ENCODE measurements around the gene JARID2.

JARID2 gene

DNA sequence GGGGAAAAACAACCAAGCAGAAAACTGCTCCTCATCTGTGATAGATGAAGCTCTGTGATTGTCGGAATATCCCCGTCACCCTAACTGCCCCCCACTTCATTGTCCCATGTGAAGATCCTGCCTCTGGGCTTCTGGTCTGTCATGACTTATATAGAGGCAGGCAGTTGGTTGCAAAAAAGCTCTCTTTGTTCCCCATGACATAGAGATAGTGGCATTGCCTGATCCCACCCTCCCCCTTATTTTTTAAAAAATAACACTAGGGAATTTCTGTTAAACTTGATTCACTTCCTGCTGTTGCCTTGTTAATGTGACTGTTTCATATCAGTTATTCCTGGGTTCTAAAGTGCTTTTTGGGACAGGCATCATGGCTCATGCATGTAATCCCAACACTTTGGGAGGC is 203.1 kb downstream of the JARID2 start:
- DNase-seq = no peak

- no peak for DNase-seq
Observed at GRCh38 chr6:15451738-15452137, 205.9 kb downstream of the JARID2 start.

GRCh38 chr6:15452182-15452941 is 206.5 kb downstream of the JARID2 start:
- no peak for DNase-seq

DNA sequence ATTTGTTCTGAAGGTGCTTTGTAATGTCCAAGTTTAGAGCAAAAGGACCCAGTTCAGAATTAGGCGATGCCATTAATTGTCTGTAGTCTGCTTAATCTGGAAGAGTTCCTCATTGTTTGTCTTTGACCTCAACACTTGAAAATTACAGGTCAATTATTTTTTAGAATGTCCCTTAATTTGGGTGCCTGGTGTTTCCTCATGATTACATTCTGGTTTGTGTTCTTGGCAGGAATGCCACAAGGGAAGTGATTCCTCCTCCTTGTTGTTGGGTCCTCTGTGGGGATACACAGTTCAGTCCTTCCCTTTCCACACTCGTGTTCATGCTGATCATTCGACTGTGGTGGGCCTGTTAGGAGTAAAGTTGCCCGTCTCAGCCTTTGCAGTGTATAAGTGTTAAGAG is 207.3 kb downstream of the JARID2 start:
- DNase-seq = no peak

GRCh38 chr6:15453622-15454021 is 207.8 kb downstream of the JARID2 start:
- DNase-seq = no peak

DNA sequence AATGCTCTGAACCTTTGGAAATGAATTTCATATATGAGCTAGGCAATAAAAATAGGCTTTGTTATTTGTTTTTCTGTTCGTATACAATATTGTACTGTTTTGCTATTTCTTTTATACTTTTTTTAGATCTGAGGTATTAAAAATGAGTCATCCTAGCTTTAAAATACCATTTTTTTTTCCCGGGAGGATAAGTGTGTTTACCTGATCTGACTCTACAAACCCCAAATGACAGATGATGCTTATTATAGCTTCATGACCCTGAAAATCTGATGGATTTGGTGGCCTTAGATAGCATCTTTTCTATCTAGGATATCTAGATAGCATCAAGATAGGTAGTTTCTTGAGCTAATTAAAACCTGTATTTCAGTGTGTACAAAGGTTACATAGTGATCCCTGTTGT is 210.6 kb downstream of the JARID2 start:
- DNase-seq = no peak

DNA sequence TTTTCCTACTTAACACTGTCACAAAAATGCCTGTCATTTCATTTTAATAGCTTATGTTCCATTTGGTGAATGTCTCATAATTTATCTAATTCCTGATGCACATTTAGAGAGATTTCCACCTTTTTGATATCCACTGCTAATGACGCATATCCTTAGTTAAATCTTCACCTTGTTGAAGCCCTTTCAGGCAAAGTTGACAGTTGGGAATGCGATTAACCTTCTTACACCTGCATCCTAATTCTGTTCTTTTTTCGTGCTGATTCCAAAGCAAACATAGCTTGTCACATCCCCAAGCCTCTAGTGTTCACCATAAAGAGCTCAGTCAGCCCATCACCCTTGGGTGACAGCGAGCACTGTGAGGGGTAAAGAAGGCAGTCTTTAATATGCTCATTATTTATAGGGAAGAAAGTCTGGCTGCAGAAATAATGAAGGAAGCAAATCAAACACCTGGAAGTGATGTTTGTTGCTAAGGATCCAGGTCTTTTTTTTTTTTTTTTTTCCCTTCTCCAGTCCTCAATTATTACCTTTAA is 211.3 kb downstream of the JARID2 start:
- DNase-seq = no peak

- no peak for DNase-seq
Observed at GRCh38 chr6:15458021-15458459, 212.2 kb downstream of the JARID2 start.

DNA sequence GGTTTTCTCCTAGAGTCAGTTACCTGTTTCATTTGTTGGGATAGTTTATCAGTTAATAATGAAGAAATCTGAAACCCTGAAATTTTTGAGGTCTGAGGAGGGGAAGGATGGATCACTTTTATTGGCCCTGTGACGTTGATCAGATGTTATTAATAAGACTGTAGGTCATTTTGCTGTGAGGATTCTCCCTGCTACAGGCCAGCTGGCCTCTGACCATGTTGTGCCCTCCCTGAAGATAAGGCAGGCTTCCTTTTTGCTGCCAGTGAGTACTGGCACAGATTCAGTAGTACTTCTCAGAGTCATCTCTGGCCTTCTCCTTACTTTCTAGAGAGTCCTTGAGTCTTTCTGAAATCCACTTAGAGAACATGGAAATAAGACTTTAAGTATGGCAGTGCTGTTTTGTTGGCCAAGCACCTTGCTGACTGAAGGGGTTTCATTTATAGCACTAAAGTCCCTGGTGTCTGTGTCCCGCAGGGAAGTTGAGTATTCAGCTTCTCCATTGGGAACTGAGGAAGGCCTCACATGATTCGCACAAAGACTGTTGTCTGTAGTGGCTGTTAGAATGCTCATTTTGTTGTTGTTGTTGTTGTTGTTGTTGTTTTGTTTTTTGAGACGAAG is 214.3 kb downstream of the JARID2 start:
- no peak for DNase-seq

DNA sequence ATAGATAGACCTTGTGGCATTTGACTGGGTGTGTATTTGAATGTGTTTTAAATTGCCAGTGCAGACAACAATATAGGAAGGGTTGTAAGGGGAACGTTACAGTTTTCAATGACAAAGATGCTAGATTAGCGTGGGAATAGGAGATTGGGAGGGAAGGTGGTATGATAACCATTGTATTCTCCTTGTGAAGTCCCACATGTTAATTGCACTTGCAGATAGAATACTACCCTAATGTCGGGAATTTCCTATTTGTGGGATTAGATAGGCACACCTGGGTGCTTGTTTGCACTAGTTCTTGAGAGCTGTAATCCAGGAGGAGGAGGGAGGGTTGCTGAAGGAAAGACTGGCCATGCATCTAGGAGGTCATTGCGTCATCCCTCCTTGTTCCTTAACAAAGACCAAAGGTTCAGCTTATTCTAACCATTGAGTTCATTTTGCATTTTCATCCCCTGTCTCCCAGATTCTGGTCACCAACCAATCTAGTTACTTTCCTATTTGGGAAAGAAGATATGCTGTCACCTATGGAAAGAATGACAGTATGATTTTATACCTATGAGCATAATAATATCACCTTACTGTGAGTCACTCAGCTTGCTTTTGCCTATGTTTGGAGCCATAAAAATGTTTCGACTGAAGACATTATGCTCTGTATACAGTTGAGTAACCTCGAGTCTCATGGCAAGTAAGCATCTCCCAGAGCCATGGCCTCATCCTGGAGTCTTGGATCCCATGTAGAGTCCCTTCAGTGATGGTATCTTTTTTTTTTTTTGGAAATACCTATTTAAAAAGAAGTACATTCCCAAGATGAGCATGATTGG is 215.5 kb downstream of the JARID2 start:
- no peak for DNase-seq

DNA sequence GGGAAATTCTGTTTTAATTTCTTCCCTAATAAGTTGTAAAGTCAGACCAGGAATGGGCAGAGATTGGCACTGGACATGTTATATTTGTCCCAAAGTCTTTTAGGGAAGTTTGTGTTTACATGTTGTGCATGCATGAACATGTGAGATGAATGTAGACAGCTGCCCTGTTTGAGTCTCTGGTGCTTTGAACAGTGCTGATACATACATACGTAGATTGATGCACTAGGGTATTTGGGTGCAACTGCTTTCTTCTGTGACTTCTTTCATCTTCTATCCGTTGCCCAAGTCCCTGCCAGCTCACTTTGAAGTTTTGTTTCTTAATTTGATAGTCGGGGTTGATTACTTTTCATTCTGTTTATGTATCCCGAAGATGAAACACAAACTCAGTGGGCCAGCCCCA is 216.4 kb downstream of the JARID2 start:
- no peak for DNase-seq

DNA sequence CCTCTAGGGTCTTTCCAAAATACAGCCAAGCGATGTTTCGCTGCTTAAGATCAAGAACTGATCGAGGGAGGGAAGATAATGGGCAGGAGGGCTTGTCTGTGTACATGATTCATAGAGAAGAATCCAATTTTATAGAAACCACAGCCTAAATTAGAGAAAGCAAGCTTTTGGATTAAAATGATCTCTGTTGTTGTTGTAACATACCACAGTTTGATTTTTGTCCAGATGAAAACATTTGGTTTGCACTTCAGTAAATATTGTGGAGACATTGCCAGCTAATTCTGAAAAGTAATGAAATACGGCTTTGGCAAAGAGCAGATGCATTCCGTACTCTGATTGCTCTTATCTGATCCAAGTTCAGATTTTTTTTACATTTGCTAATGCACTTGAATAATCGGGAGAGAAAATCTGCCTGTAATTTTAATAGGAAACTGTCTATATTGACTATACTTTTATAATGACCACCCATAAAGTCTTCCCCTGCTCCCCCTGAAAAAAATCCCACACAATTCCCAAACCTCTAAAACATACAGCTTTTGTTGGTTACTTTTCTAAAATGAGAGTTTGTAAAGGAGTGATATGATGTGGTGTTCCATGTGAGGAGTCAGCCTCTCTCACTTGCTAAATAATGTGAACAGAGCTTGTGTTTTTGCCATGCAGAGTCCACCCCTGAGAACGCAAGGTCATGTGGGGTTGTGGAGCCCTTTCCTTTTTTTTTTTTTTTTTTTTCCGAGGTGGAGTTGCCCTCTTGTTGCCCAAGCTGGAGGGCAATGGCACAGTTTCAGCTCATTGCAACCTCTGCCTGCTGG is 217.1 kb downstream of the JARID2 start:
- DNase-seq = no peak

GRCh38 chr6:15464211-15464725 is 218.4 kb downstream of the JARID2 start:
- DNase-seq = no peak

- DNase-seq = no peak
Observed at GRCh38 chr6:15465212-15465611, 219.3 kb downstream of the JARID2 start.

DNA sequence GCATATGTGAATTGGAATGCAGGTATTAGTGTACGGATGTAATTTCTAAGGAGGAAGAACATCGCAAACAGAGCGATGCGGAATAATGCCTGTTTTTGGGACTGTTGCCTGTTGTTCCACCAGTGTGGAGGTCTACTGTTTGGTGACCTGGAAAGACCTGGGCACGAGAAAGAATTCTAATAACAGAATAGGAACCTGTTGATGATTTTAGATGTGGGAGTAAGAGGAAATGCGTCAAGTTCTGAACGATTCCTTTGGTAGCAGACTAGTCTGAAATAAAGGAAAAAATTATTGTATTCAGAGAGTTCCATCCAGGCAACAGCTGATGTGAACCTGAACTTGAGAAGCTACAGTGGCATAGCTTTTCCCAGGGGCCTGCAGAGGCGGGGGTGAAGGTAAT is 224.9 kb downstream of the JARID2 start:
- no peak for DNase-seq

- no peak for DNase-seq
Observed at GRCh38 chr6:15472621-15473020, 226.8 kb downstream of the JARID2 start.

DNA sequence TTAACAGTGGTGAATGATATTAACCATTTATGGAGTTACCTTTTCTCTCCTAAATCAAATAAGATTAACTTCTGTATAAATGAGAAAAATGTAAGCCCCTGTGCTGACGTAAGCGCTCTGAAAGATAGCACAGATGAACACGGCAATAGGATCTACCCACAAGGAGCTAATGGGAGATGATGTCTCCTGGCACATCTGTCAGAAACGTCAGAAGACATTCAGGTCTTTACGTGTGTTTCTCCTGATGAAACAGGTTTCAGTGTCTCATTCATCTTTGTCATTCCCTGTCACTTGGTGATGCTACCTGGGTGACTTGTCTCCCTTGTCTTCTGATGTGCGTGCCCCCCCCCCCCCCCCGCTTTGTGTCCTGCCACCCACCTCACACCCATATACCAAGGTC is 227.3 kb downstream of the JARID2 start:
- no peak for DNase-seq

- no peak for DNase-seq
Observed at GRCh38 chr6:15473741-15474161, 227.9 kb downstream of the JARID2 start.

DNA sequence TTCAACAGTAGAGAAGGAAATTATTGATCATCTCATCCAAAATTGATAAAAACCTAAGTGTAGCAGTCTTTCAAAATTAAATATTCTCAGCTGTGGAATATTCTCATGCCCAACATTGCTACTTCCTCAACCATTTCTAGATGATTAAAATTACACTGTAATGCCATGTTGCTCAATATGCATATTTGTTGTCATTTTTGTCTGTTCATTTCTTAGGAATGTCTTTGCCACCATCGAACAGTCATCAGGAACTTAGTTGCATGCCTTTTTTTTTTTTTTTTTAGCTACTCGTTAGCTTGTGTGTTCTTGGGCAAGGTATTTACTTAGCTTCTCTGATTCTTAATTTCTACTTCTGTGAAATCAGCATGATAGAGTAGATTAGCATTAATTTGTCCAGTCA is 228.3 kb downstream of the JARID2 start:
- no peak for DNase-seq

GRCh38 chr6:15475261-15475660 is 229.4 kb downstream of the JARID2 start:
- no peak for DNase-seq

GRCh38 chr6:15475872-15476271 is 230.0 kb downstream of the JARID2 start:
- DNase-seq = no peak

GRCh38 chr6:15476631-15477380 is 230.9 kb downstream of the JARID2 start:
- no peak for DNase-seq
